PFSK-1 (cell line): Measurements from ENCODE around the gene HOXB2.

Experiments
- FOXP2 ChIP-seq: optimal IDR thresholded peaks from 2 replicates; pipeline ENCODE3; 2011; ENCODE audit warnings: borderline replicate concordance, control low read depth, inconsistent platforms; ENCODE audit not compliant: insufficient read depth; ENCODE audit errors: extremely low read length, extremely low read depth
- POLR2AphosphoS5 ChIP-seq: IDR thresholded peaks from 2 replicates; pipeline ENCODE4 v1.6.1; 2012; ENCODE audit warnings: low read depth, mild to moderate bottlenecking, control low read depth, low read length, moderate library complexity
- SIN3A ChIP-seq: IDR thresholded peaks from 2 replicates; pipeline ENCODE4 v1.6.1; 2012; ENCODE audit warnings: mild to moderate bottlenecking, low read length, moderate library complexity, borderline replicate concordance; ENCODE audit not compliant: insufficient read depth
- TAF1 ChIP-seq: IDR thresholded peaks from 2 replicates; pipeline ENCODE4 v1.6.1; 2012; ENCODE audit warnings: low read length, control low read depth, borderline replicate concordance; ENCODE audit not compliant: insufficient read depth
- TF ChIP-seq, protein P1 (sequence below), 2 experiments: IDR thresholded peaks; 2 replicates each; pipeline versions ENCODE4 v1.6.1 to v1.8.0; 2011 to 2012; ENCODE audit warnings: low read depth in 2 of 2, low read length in 2 of 2, control low read depth in 1 of 2, inconsistent platforms in 1 of 2, mild to moderate bottlenecking in 1 of 2, moderate library complexity in 1 of 2; ENCODE audit not compliant: insufficient read depth in 1 of 2

The HOXB2 gene

DNA sequence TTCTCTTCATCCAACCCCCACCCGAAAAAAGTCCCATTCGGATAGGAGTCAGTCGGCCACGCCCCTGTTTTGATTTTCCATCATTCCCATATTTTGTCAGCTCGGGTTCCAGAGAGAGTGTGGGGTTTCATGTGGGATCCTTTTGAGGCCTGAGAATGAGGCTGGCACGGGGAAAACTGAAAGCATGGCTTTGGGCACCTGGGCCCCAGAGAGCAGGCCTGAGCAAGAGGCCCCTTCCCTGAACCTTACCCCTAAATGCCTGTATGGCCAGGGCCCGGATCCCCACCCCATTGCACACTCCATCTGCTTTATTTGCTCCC lies 37.8 kb upstream of the HOXB2 start:
- no peak for TF ChIP-seq FOXP2
- no peak for TF ChIP-seq SIN3A
- no peak for TF ChIP-seq TAF1
- TF ChIP-seq, protein P1, sequence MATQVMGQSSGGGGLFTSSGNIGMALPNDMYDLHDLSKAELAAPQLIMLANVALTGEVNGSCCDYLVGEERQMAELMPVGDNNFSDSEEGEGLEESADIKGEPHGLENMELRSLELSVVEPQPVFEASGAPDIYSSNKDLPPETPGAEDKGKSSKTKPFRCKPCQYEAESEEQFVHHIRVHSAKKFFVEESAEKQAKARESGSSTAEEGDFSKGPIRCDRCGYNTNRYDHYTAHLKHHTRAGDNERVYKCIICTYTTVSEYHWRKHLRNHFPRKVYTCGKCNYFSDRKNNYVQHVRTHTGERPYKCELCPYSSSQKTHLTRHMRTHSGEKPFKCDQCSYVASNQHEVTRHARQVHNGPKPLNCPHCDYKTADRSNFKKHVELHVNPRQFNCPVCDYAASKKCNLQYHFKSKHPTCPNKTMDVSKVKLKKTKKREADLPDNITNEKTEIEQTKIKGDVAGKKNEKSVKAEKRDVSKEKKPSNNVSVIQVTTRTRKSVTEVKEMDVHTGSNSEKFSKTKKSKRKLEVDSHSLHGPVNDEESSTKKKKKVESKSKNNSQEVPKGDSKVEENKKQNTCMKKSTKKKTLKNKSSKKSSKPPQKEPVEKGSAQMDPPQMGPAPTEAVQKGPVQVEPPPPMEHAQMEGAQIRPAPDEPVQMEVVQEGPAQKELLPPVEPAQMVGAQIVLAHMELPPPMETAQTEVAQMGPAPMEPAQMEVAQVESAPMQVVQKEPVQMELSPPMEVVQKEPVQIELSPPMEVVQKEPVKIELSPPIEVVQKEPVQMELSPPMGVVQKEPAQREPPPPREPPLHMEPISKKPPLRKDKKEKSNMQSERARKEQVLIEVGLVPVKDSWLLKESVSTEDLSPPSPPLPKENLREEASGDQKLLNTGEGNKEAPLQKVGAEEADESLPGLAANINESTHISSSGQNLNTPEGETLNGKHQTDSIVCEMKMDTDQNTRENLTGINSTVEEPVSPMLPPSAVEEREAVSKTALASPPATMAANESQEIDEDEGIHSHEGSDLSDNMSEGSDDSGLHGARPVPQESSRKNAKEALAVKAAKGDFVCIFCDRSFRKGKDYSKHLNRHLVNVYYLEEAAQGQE (IDR thresholded peaks at IDR 0.05; ENCODE audit: insufficient read depth in 1 of 2, low read depth in 2 of 2, low read length in 2 of 2) = no peak
- TF ChIP-seq POLR2AphosphoS5 = no peak

DNA sequence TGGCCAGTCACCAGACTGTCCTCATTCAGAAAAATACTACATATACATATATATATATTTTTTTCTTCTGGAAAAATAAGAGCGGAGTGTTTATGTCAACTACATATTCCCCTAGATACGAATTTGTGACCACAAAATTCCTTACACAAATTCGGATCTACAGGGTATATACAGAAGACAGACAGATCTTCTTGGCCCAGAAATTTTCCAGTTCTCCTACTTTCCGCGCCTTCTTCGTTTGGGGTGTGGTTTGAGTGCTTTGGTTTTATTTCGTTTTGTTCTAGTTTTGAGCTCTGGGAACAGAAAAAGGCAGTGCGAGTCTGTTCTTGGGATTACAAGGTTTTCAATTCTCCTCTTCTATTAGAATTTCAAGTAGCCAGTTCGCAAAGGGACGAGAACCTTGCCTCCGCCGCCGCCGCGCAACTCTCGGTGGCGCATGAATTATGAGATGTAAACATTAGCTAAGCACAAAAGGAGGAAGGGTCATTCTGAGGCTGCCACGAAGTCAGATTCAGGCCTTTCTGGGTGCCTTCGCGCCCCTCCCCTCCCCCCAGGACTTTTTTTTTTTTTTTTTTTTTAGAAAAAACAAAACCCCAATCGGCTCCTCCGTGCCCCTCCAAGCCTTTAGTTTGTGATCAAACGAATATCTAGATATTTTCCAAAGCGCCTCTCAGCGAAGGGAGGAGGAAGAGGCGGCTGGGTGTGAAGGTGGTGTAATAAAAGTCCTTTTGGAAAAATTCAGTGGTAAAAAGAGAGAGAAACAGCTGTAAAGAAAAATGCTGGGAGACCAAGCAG lies 35.0 kb upstream of the HOXB2 start:
- TF ChIP-seq SIN3A (no peak), TAF1 (no peak), POLR2AphosphoS5 (no peak), FOXP2 (no peak)
- TF ChIP-seq, protein P1 (IDR thresholded peaks at IDR 0.05; ENCODE audit: insufficient read depth in 1 of 2, low read depth in 2 of 2, low read length in 2 of 2) = no peak

DNA sequence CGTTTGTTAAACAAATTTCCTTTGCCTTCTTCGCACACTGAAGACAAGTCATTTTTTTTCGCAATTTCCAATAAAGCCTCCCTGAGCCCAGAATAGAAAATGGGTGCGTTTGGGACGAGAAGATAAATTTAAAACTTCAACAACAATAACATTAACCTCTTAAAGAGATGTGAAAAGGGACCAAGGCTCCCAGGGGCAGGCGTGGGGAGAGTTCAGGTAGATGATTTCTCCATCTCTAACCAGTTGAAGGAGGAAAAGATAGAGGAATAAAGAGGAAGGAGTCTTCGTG lies 34.5 kb upstream of the HOXB2 start:
- TF ChIP-seq SIN3A (no peak), POLR2AphosphoS5 (no peak), FOXP2 (no peak), TAF1 (no peak)
- TF ChIP-seq, protein P1 (IDR thresholded peaks at IDR 0.05; ENCODE audit: insufficient read depth in 1 of 2, low read depth in 2 of 2, low read length in 2 of 2) = no peak

DNA sequence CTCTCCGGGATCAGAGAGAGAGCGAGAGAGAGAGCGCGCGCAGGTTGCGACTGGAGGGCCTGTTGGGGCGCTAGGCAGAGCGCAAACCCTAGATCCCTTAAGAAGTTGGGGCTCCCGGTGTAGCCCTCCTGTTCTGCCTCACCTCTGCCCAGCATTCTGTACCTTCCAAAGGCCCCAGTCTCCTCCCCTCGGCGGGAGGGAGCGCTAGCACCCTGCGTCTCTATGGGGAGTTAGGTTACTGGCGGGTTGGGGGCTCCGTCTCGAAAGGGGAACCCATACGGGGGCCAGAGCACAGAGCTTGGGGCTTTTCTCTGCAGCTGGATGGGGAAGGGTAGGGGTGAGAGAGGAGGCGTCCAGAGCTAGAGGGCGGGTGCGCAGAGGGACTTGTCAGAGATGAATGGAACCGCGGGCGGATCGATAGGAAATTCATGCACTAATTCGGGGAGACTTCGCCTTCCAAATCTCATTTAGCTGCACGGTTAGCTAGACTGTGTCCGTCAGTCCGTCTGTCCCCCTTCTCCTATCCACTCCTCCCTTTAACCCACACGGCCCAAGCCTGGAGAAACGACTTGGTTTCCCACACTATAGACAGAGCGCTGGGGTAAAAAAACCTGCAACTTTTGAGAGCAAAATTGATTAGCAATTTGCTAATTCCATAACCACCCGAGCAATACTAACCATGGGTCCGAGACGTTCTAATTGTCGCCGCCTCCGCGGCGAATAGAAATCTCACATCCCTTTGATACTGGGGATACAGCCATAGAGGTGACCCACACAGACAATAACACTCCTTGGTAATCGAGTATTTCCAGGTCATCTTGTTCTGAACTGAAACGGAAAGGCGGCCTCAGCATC lies 33.9 kb upstream of the HOXB2 start:
- TF ChIP-seq TAF1 (no peak), POLR2AphosphoS5 (no peak), FOXP2 (no peak), SIN3A (no peak)
- TF ChIP-seq, protein P1 (IDR thresholded peaks at IDR 0.05; ENCODE audit: insufficient read depth in 1 of 2, low read depth in 2 of 2, low read length in 2 of 2) = no peak
